Trophoblast cell (in vitro differentiated cells and primary cell): ENCODE results near the gene HOXA6.
A peak's percentile ranks its signal among the peaks of the same experiment; 100 is the strongest.

Experiments used
- DNase-seq, 2 donors: peaks; one replicate each; pipeline ENCODE4 v3.0.0-alpha.2; 2016
- H2AFZ ChIP-seq: 2 replicates; pipeline ENCODE4 v1.6.1; 2013; ENCODE audit warnings: low read length, moderate library complexity, mild to moderate bottlenecking; ENCODE audit not compliant: insufficient read depth, poor library complexity
- H2AK5ac ChIP-seq: 2 replicates; pipeline ENCODE4 v1.6.1; 2013; ENCODE audit warnings: mild to moderate bottlenecking, low read length
- H2BK120ac ChIP-seq: 2 replicates; pipeline ENCODE4 v1.6.1; 2013; ENCODE audit warnings: low read length, mild to moderate bottlenecking, moderate library complexity; ENCODE audit not compliant: insufficient read depth, poor library complexity
- H2BK12ac ChIP-seq: 2 replicates; pipeline ENCODE4 v1.6.1; 2013; ENCODE audit warnings: mild to moderate bottlenecking, low read length, moderate library complexity
- H2BK5ac ChIP-seq: 2 replicates; pipeline ENCODE4 v1.6.1; 2013; ENCODE audit warnings: low read length, low read depth, moderate library complexity, mild to moderate bottlenecking; ENCODE audit not compliant: poor library complexity
- H3K14ac ChIP-seq: 2 replicates; pipeline ENCODE4 v1.6.1; 2013; ENCODE audit warnings: mild to moderate bottlenecking, low read length
- H3K18ac ChIP-seq: 2 replicates; pipeline ENCODE4 v1.6.1; 2013; ENCODE audit warnings: mild to moderate bottlenecking, low read length
- H3K23ac ChIP-seq: 2 replicates; pipeline ENCODE4 v1.6.1; 2013; ENCODE audit warnings: low read length
- H3K27ac ChIP-seq: 2 replicates; pipeline ENCODE4 v1.5.1; 2013; ENCODE audit warnings: low read depth, mild to moderate bottlenecking, inconsistent platforms, low read length, moderate library complexity
- H3K27me3 ChIP-seq: 2 replicates; pipeline ENCODE4 v1.6.1; 2013; ENCODE audit warnings: inconsistent platforms, mild to moderate bottlenecking, low read length, moderate library complexity; ENCODE audit not compliant: insufficient read depth
- H3K36me3 ChIP-seq, 2 experiments: 1 replicate in 1 of 2; 2 replicates in 1 of 2; pipeline ENCODE4 v1.6.1; 2013; ENCODE audit warnings: low read length in 2 of 2, mild to moderate bottlenecking in 2 of 2, moderate library complexity in 1 of 2; ENCODE audit not compliant: insufficient read depth in 2 of 2, control insufficient read depth in 1 of 2
- H3K4ac ChIP-seq: 2 replicates; pipeline ENCODE4 v1.6.1; 2013; ENCODE audit warnings: low read depth, mild to moderate bottlenecking, low read length, moderate library complexity
- H3K4me1 ChIP-seq, 2 experiments: 1 replicate in 1 of 2; 2 replicates in 1 of 2; pipeline ENCODE4 v1.6.1; 2013; ENCODE audit warnings: low read length in 2 of 2, mild to moderate bottlenecking in 2 of 2, moderate library complexity in 1 of 2; ENCODE audit not compliant: insufficient read depth in 2 of 2, control insufficient read depth in 1 of 2
- H3K4me2 ChIP-seq: 2 replicates; pipeline ENCODE4 v1.6.1; 2013; ENCODE audit warnings: inconsistent platforms, mild to moderate bottlenecking, low read length, moderate library complexity
- H3K4me3 ChIP-seq: 2 replicates; pipeline ENCODE4 v1.5.1; 2013; ENCODE audit warnings: mild to moderate bottlenecking, low read depth, low read length, inconsistent platforms
- H3K79me1 ChIP-seq: one replicate; pipeline ENCODE4 v1.6.1; 2013; ENCODE audit warnings: low read length
- H3K79me2 ChIP-seq: 2 replicates; pipeline ENCODE4 v1.6.1; 2013; ENCODE audit warnings: low read length, mild to moderate bottlenecking; ENCODE audit not compliant: control insufficient read depth, insufficient read depth, poor library complexity
- H3K9ac ChIP-seq: 2 replicates; pipeline ENCODE4 v1.6.1; 2013; ENCODE audit warnings: mild to moderate bottlenecking, low read length
- H3K9me3 ChIP-seq: 2 replicates; pipeline ENCODE4 v1.6.1; 2013; ENCODE audit warnings: low read depth, mild to moderate bottlenecking, control low read depth, inconsistent platforms, low read length; ENCODE audit not compliant: insufficient read depth
- H4K12ac ChIP-seq: 2 replicates; pipeline ENCODE4 v1.6.1; 2013; ENCODE audit warnings: low read depth, mild to moderate bottlenecking, low read length, moderate library complexity
- H4K8ac ChIP-seq: 2 replicates; pipeline ENCODE4 v1.6.1; 2013; ENCODE audit warnings: low read depth, mild to moderate bottlenecking, low read length, moderate library complexity
- H4K91ac ChIP-seq: one replicate; pipeline ENCODE4 v1.6.1; 2013; ENCODE audit warnings: low read depth, mild to moderate bottlenecking, low read length, moderate library complexity
- WGBS: extraction: QIAGEN DNeasy Blood & Tissue Kit; methylation state at CpG from one replicate; pipeline ENCODE4 v1.1.7; 2013; ENCODE audit warnings: missing lambda C conversion rate; ENCODE audit not compliant: insufficient read length, insufficient coverage; ENCODE audit errors: extremely low coverage; 5-methylcytosine and 5-hydroxymethylcytosine counted together

HOXA6 gene

GRCh38 chr7:27187475-27188385, 40.2 kb upstream of the HOXA6 start:
- no CpG with 5 or more reads among the region's 46 CpGs for WGBS
- Histone ChIP-seq H3K4ac (no peak overlapping the region), H2BK12ac (no peak overlapping the region), H2BK5ac (no peak overlapping the region), H2BK120ac (no peak overlapping the region), H3K9me3 (peaks cover 20% of the 10 kb centered on the region), H3K36me3 (no peaks in the 10 kb centered on the region), H4K12ac (no peak overlapping the region), H3K23ac (no peak overlapping the region), H3K4me2 (peak overlapping the region; percentile 62), H4K8ac (no peak overlapping the region), H3K4me3 (no peak overlapping the region), H3K27me3 (peaks cover 93% of the 10 kb centered on the region), H3K9ac (no peak overlapping the region), H4K91ac (no peak overlapping the region), H3K27ac (no peak overlapping the region), H3K4me1 (peaks cover 27 to 30% of the 10 kb centered on the region in 2 experiments), H3K79me1 (peaks cover 3% of the 10 kb centered on the region), H3K18ac (no peak overlapping the region), H3K79me2 (no peaks in the 10 kb centered on the region), H2AK5ac (no peak overlapping the region), H2AFZ (no peak overlapping the region), H3K14ac (no peak overlapping the region)
- DNase-seq = no peak

DNA sequence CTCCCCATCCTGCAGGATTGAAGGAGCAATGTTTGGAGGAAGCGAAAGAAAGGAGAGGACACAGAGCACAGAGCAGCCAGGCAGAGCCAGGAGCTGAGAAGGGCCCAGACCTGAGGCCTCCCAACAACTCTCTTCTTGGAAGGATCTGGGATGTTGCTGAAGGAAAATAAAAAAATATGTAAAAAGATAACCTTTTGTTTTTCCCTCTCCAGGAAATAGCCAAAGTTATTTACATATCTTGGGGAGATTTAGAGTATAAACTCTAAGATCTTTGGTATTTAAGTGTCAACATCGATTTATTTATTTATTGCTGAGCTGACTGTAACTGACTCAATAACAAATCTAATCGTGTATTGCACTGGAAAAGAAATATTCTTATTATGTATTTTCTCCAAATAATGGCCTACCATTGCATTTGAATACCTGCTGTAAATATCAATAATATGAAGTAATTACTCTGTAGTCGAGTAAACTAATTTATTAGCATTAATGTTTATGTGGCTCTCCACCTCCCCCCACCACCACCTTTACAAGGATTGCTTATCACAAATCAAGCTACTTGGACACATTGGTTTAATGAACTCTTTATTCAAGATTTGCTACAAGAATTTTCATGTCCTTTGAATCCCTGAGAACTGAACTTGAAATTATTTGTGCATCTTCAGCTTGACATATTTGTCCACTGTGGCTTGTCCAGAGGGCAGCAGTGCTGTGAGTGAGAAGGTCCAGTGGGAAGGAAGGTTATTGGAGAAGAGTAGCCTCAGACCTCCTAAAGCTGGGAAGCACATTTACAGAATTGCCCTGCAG, 39.3 kb upstream of the HOXA6 start:
- Histone ChIP-seq H3K36me3 (no peaks in the 10 kb centered on the region), H3K9me3 (peaks cover 20% of the 10 kb centered on the region), H3K4ac (no peak overlapping the region), H3K27me3 (peaks cover 93% of the 10 kb centered on the region), H3K27ac (no peak overlapping the region), H2BK120ac (no peak overlapping the region), H3K23ac (no peak overlapping the region), H4K91ac (no peak overlapping the region), H2BK5ac (no peak overlapping the region), H3K79me2 (no peaks in the 10 kb centered on the region), H2BK12ac (no peak overlapping the region), H4K12ac (no peak overlapping the region), H3K79me1 (peaks cover 3% of the 10 kb centered on the region), H3K18ac (no peak overlapping the region), H4K8ac (no peak overlapping the region), H3K14ac (no peak overlapping the region), H3K4me1 (peaks cover 29 to 30% of the 10 kb centered on the region in 2 experiments), H3K4me3 (no peak overlapping the region), H3K9ac (no peak overlapping the region), H2AFZ (no peak overlapping the region), H3K4me2 (no peak overlapping the region), H2AK5ac (no peak overlapping the region)
- no peak for DNase-seq
- no CpG with 5 or more reads among the region's 4 CpGs for WGBS

GRCh38 chr7:27185854-27186667, 38.5 kb upstream of the HOXA6 start:
- no peak for DNase-seq
- H2BK5ac ChIP-seq = no peak overlapping the region
- H4K8ac ChIP-seq = no peak overlapping the region
- H4K91ac ChIP-seq = no peak overlapping the region
- H3K9me3 ChIP-seq = peaks cover 23% of the 10 kb centered on the region
- H2BK120ac ChIP-seq = no peak overlapping the region
- H4K12ac ChIP-seq = no peak overlapping the region
- H2AK5ac ChIP-seq = no peak overlapping the region
- H3K79me2 ChIP-seq = no peaks in the 10 kb centered on the region
- H3K4me3 ChIP-seq = no peak overlapping the region
- peaks cover 29 to 30% of the 10 kb centered on the region in 2 experiments for H3K4me1 ChIP-seq
- H2AFZ ChIP-seq = no peak overlapping the region
- peaks cover 88% of the 10 kb centered on the region for H3K27me3 ChIP-seq
- peaks cover 3% of the 10 kb centered on the region for H3K79me1 ChIP-seq
- no CpG with 5 or more reads among the region's 24 CpGs for WGBS
- no peak overlapping the region for H3K9ac ChIP-seq
- H3K23ac ChIP-seq = no peak overlapping the region
- H3K4me2 ChIP-seq = peak overlapping the region; percentile 64
- no peak overlapping the region for H3K4ac ChIP-seq
- H3K36me3 ChIP-seq = no peaks in the 10 kb centered on the region
- H3K27ac ChIP-seq = no peak overlapping the region
- no peak overlapping the region for H3K18ac ChIP-seq
- no peak overlapping the region for H3K14ac ChIP-seq
- no peak overlapping the region for H2BK12ac ChIP-seq
